Stimulated activated memory B cell treated with anti-CD40 and anti-IgM and Interleukin-4, amounts not matched to agents 10 μg/mL and 1 μg/mL and 100 μg/mL, for 72 hours (primary cell): ENCODE results near the gene MYO7B.
A peak's percentile ranks its signal among the peaks of the same experiment; 100 is the strongest.

Experiments used
- ATAC-seq: fragments of 150-1000 bp; cut with Tn5 transposase; 2 replicates; pipeline ENCODE4 v1.10.0; 2021
- H3K27ac Mint-ChIP-seq: one replicate; pipeline ENCODE4 v1.8.0; 2022; ENCODE audit warnings: mild to moderate bottlenecking, mixed read lengths
- H3K27me3 Mint-ChIP-seq: one replicate; pipeline ENCODE4 v1.8.0; 2022; ENCODE audit warnings: mixed read lengths
- H3K36me3 Mint-ChIP-seq: one replicate; pipeline ENCODE4 v1.8.0; 2022; ENCODE audit warnings: mixed read lengths
- H3K4me1 Mint-ChIP-seq: one replicate; pipeline ENCODE4 v1.8.0; 2022; ENCODE audit warnings: mixed read lengths
- H3K4me3 Mint-ChIP-seq: one replicate; pipeline ENCODE4 v1.8.0; 2022; ENCODE audit warnings: mild to moderate bottlenecking, moderate library complexity, mixed read lengths
- H3K9me3 Mint-ChIP-seq: one replicate; pipeline ENCODE4 v1.8.0; 2022; ENCODE audit warnings: mixed read lengths

The MYO7B gene

DNA sequence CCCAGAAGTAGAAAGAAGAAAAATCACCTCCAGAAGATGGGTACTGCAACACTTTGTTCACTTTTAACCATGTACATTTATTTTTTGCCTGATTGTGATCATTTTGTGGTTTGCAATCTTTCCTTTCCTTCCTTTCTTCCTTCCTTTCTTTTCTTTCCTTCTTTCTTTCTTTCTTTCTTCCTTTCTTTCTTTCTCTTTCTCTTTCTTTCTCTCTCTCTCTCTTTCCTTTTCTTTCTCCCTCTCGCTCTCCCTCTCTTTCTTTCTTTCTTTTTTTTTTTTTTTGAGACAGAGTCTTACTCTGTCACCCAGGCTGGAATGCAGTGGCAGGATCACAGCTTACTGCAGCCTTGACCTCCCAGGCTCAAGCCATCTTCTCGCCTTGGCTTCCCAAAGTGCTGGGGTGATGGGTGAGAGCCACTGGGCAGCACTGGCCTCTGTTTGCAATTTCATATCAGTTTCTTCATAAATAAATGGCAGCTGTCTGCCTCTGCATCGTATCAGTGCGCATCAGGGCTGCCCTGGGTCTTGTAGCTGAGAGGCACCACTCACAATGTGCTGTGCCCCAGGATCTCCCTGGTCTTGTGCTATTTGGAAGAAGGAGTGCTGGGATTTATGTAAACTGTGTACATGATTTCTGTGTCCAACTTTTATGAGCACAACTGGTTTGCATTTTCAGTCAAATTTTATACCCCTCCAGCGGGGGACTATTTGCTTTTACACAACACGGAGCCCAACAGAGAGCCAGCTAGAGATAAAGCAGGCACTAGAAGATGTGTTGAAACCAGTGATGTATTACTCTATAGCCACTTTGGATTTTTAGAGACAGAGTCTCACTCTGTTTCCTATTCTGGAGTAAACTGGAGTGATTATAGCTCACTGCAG lies 146.7 kb downstream of the MYO7B start:
- Mint-ChIP-seq H3K27me3 (peaks cover 28% of the 10 kb centered on the region), H3K9me3 (no peaks in the 10 kb centered on the region), H3K27ac (peak overlapping the region; percentile 18), H3K4me1 (peaks cover 24% of the 10 kb centered on the region), H3K36me3 (no peaks in the 10 kb centered on the region), H3K4me3 (no peak overlapping the region)
- ATAC-seq, result no peak

DNA sequence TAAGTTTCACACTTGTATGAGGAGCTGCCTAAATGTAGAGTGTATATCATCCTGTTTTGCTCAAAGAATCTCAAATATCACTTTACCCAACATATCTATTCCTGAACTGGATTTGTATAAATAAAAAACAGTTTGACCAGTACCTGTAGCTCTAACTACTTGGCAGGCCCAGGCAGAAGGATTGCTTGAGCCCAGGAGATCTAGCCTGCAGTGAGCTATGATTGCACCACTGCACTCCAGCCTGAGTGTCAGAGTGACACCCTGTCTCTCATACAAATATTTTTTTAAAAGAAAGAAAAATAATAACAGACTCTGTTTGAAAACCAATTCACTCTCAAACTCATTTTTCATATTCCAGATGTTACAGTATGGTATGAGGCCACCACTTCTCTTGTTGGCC lies 147.6 kb downstream of the MYO7B start:
- Mint-ChIP-seq H3K4me1 (peaks cover 22% of the 10 kb centered on the region), H3K27ac (no peak overlapping the region), H3K36me3 (no peaks in the 10 kb centered on the region), H3K27me3 (peaks cover 20% of the 10 kb centered on the region), H3K9me3 (no peaks in the 10 kb centered on the region), H3K4me3 (no peak overlapping the region)
- no peak for ATAC-seq

DNA sequence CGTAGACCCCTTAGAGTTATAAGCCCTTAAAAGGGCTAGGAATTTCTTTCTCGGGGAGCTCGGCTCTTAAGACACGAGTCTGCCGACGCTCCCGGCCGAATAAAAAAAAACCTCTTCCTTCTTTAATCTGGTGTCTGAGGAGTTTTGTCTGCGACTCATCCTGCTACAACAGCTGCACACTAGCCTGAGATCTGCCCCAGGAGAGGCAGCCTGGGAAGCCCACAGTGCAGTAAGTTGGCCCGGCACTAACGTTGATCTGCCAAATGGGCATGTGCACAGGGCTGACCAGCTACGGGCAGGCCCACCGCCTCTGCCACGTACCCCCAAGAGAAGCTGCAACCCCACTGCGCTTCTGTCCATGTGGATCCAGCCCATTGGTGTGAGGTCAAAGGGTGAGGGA lies 148.3 kb downstream of the MYO7B start:
- no peak overlapping the region for H3K27ac Mint-ChIP-seq
- no peaks in the 10 kb centered on the region for H3K9me3 Mint-ChIP-seq
- no peak overlapping the region for H3K4me3 Mint-ChIP-seq
- H3K4me1 Mint-ChIP-seq, result peaks cover 15% of the 10 kb centered on the region
- H3K36me3 Mint-ChIP-seq, result no peaks in the 10 kb centered on the region
- no peak for ATAC-seq
- H3K27me3 Mint-ChIP-seq, result peaks cover 13% of the 10 kb centered on the region

DNA sequence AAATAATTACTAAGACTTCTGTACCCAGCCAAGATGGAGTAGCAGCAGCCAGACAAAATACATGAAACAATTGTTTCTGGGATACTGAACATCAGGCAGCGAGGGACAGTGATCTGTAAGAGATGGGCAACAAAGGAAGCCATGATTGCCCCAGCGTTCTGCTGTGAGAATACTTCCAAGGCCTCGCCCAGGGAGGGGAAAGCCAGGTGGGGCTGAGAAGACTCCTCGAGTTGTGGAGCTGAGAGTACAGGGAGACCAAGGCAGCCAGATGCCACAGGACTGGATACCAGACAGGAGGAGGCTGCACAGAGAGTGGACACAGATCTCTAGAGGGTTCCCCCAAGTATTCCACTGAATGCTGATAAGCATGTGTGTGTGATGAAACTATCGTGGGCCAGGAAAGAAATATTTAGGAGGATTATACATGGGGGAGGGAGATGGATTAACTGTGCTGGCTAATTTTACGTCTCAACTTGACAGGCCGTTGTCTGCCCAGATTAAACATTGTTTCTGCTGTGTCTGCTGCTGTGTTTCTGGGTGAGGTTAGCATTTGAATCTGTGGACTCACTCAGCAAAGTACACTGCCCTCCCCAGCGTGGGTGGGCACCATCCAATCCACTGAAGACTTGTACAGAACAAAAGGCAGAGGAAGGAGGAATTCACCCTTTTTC lies 150.1 kb downstream of the MYO7B start:
- no peak overlapping the region for H3K27ac Mint-ChIP-seq
- H3K4me1 Mint-ChIP-seq, result peaks cover 13% of the 10 kb centered on the region
- ATAC-seq, result no peak
- no peaks in the 10 kb centered on the region for H3K36me3 Mint-ChIP-seq
- H3K9me3 Mint-ChIP-seq, result no peaks in the 10 kb centered on the region
- H3K4me3 Mint-ChIP-seq, result no peak overlapping the region
- peaks cover 8% of the 10 kb centered on the region for H3K27me3 Mint-ChIP-seq
